Measurements from ENCODE around the gene ZNF543. TPM values are rescaled to one million over a fixed set of nuclear protein-coding genes. Genes with fewer than 3 reads are reported as not detected.

ZNF543 gene
- total and polyA plus RNA-seq, 2 experiments from 2014 or later: 2.6 to 6.7 TPM

- TF ChIP-seq CTCF (IDR thresholded peaks at IDR 0.05; ENCODE audit: poor library complexity): no peak
- TF ChIP-seq EZH2phosphoT487 (IDR thresholded peaks at IDR 0.05; ENCODE audit: low read depth, severe bottlenecking, unreplicated experiment): no peak
- no peak for TF ChIP-seq EZH2 (IDR thresholded peaks at IDR 0.05; ENCODE audit: borderline replicate concordance)
- DNase-seq (ENCODE audit: low spot score): no peak
- 83% methylated on average over 2 of the region's 2 CpGs for WGBS (ENCODE audit: low lambda C conversion rate, missing lambda C conversion rate)
Measured at GRCh38 chr19:57310792-57311191, 9.5 kb upstream of the ZNF543 start.

GRCh38 chr19:57314146-57314545, 6.1 kb upstream of the ZNF543 start:
- peaks cover 37% of the 10 kb centered on the region for H3K27me3 ChIP-seq
- no peaks in the 10 kb centered on the region for H3K4me1 ChIP-seq (ENCODE audit: insufficient read depth)
- no peaks in the 10 kb centered on the region for H3K79me2 ChIP-seq
- no peak for TF ChIP-seq EZH2phosphoT487 (IDR thresholded peaks at IDR 0.05; ENCODE audit: low read depth, severe bottlenecking, unreplicated experiment)
- no peak for TF ChIP-seq EZH2 (IDR thresholded peaks at IDR 0.05; ENCODE audit: borderline replicate concordance)
- TF ChIP-seq CTCF (IDR thresholded peaks at IDR 0.05; ENCODE audit: poor library complexity): no peak
- H3K27ac ChIP-seq: no peak overlapping the region
- no peak overlapping the region for H3K4me3 ChIP-seq
- 80% methylated on average over 4 of the region's 4 CpGs for WGBS (ENCODE audit: low lambda C conversion rate, missing lambda C conversion rate)
- no peaks in the 10 kb centered on the region for H3K9me2 ChIP-seq (replicated peaks; ENCODE audit: insufficient read depth)
- no peak overlapping the region for H3K4me2 ChIP-seq
- H3K9me3 ChIP-seq (ENCODE audit: low read depth): no peaks in the 10 kb centered on the region
- no peak for DNase-seq (ENCODE audit: low spot score)
- H4K20me1 ChIP-seq (ENCODE audit: insufficient read depth, poor library complexity, severe bottlenecking): no peaks in the 10 kb centered on the region
- no peak overlapping the region for H2AFZ ChIP-seq
- no peaks in the 10 kb centered on the region for H3K36me3 ChIP-seq (replicated peaks; ENCODE audit: insufficient read depth, low read depth)

More at GRCh38 chr19:57310792-57311191, 9.5 kb upstream of the ZNF543 start:
- H3K27ac ChIP-seq: no peak overlapping the region
- no peaks in the 10 kb centered on the region for H3K9me2 ChIP-seq (replicated peaks; ENCODE audit: insufficient read depth)
- no peaks in the 10 kb centered on the region for H3K79me2 ChIP-seq
- H3K4me2 ChIP-seq: no peak overlapping the region
- H4K20me1 ChIP-seq (ENCODE audit: insufficient read depth, poor library complexity, severe bottlenecking): peaks cover 5% of the 10 kb centered on the region
- no peaks in the 10 kb centered on the region for H3K4me1 ChIP-seq (ENCODE audit: insufficient read depth)
- H3K27me3 ChIP-seq: peaks cover 12% of the 10 kb centered on the region
- H3K36me3 ChIP-seq (replicated peaks; ENCODE audit: insufficient read depth, low read depth): no peaks in the 10 kb centered on the region
- H3K9me3 ChIP-seq (ENCODE audit: low read depth): no peaks in the 10 kb centered on the region
- no peak overlapping the region for H3K4me3 ChIP-seq
- no peak overlapping the region for H2AFZ ChIP-seq

GRCh38 chr19:57317503-57317902, 2.8 kb upstream of the ZNF543 start:
- Histone ChIP-seq H3K36me3 (replicated peaks; ENCODE audit: insufficient read depth, low read depth) (no peaks in the 10 kb centered on the region), H3K9me3 (ENCODE audit: low read depth) (no peaks in the 10 kb centered on the region), H3K9me2 (replicated peaks; ENCODE audit: insufficient read depth) (no peaks in the 10 kb centered on the region), H3K4me3 (no peak overlapping the region), H3K4me1 (ENCODE audit: insufficient read depth) (peaks cover 9% of the 10 kb centered on the region), H2AFZ (no peak overlapping the region), H3K79me2 (peaks cover 21% of the 10 kb centered on the region), H3K27me3 (peaks cover 37% of the 10 kb centered on the region), H3K27ac (no peak overlapping the region), H3K4me2 (peak overlapping the region; percentile 66), H4K20me1 (ENCODE audit: insufficient read depth, poor library complexity, severe bottlenecking) (no peaks in the 10 kb centered on the region)
- no peak for DNase-seq (ENCODE audit: low spot score)
- no peak for TF ChIP-seq EZH2phosphoT487 (IDR thresholded peaks at IDR 0.05; ENCODE audit: low read depth, severe bottlenecking, unreplicated experiment)
- TF ChIP-seq CTCF (IDR thresholded peaks at IDR 0.05; ENCODE audit: poor library complexity): no peak
- TF ChIP-seq EZH2 (IDR thresholded peaks at IDR 0.05; ENCODE audit: borderline replicate concordance): no peak
- WGBS (ENCODE audit: low lambda C conversion rate, missing lambda C conversion rate): 52% methylated on average over 28 of the region's 29 CpGs

GRCh38 chr19:57319869-57320179, 448 bp upstream of the ZNF543 start:
- H3K79me2 ChIP-seq: peaks cover 26% of the 10 kb centered on the region
- peak overlapping the region; percentile 90 for H3K27ac ChIP-seq
- H3K27me3 ChIP-seq: peaks cover 33% of the 10 kb centered on the region
- peak overlapping the region; percentile 87 for H2AFZ ChIP-seq
- H4K20me1 ChIP-seq (ENCODE audit: insufficient read depth, poor library complexity, severe bottlenecking): no peaks in the 10 kb centered on the region
- peak overlapping the region; percentile 43 for H3K4me3 ChIP-seq
- 0% methylated on average over 1 of the region's 1 CpG for WGBS (ENCODE audit: low lambda C conversion rate, missing lambda C conversion rate)
- peaks cover 9% of the 10 kb centered on the region for H3K4me1 ChIP-seq (ENCODE audit: insufficient read depth)
- no peaks in the 10 kb centered on the region for H3K9me2 ChIP-seq (replicated peaks; ENCODE audit: insufficient read depth)
- H3K36me3 ChIP-seq (replicated peaks; ENCODE audit: insufficient read depth, low read depth): no peaks in the 10 kb centered on the region
- no peak for DNase-seq (ENCODE audit: low spot score)
- peak overlapping the region; percentile 69 for H3K4me2 ChIP-seq
- no peak for TF ChIP-seq EZH2 (IDR thresholded peaks at IDR 0.05; ENCODE audit: borderline replicate concordance)
- TF ChIP-seq CTCF (IDR thresholded peaks at IDR 0.05; ENCODE audit: poor library complexity): no peak
- no peak for TF ChIP-seq EZH2phosphoT487 (IDR thresholded peaks at IDR 0.05; ENCODE audit: low read depth, severe bottlenecking, unreplicated experiment)
- H3K9me3 ChIP-seq (ENCODE audit: low read depth): no peaks in the 10 kb centered on the region

Measured in hepatocyte (in vitro differentiated cells).